Activated CD4-positive, alpha-beta T cell treated with anti-CD3 and anti-CD28 coated beads for 1 hour (primary cell): ENCODE data around the gene SYT3.
A peak's percentile ranks its signal among the peaks of the same experiment; 100 is the strongest.
"Not testable (repeated sequence)": the region's sequence is repeated elsewhere in the genome, so short reads cannot be mapped to it uniquely, and the experiment has no call there.

Source experiments
- DNase-seq: peaks from one replicate; pipeline ENCODE4 v3.0.0-alpha.2; 2020

SYT3 gene

DNA sequence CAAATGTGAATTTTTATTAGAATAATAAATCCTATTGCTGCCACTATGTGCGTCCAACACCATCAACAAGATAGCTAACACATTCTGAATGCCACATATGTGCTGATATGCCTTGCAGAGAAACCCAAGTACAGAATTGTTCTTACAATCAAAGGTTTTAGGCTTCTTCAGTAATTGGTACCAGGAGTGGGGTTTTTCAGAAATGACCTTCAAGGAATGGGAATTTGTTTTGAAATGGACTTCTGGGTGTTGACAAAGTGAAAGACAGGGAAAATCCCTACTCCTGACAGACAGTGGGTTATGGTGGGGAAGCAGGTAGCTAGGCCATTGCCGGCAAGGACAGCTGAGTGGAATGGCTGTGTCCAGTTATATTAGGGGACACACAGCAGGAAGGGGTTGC is 5.7 kb downstream of the SYT3 start:
- DNase-seq: no peak

DNA sequence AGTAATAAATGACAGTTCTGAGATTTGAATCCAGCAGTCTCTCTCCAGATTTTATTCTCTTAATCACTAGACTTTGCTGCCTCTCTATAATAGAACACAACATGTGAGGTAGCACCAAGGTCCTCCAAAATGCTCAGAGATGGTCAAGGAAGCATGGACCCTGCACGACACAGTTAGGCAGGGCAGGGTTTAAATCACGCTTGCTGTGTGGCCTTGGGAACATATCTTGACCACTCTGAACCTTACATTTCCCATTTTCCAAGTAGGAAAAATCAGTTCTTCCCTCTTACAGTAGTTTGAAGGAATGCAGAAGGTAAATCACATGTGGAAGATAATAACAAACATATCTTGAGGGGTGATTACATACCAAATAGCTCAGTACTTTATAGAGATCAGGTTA is 6.3 kb downstream of the SYT3 start:
- no peak for DNase-seq

DNA sequence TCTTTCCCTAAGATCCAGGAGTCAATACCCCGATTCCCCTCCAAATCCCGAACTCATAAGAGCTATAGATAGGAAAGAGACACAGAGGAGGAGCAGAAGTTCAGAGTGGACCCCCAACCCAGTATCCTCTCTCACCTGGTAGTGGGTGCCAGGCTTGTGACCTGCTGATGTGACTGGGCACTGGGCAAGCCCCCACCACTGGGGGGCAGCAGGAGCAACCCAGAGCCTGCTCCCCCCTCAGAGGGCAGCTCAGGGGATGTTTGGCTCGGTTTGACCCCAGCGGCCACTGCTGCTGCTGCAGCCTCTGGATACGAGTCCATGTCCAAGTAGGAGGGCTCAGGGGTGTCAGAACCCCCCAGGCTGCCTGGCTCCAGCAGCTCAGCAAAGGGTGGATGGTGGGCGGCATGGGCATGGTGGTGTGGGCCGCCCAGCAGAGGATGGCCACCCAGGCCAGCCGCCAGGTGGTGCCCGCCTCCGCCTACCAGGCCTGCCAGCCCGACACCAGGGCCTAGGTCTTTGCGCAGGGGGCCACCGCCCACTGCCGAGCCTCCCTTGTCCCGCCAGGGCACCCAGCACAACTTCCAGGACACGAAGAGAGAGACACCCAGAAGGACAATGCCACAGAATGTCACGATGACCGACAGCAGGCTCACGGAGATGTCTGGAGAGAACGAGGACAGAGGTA is 7.4 kb downstream of the SYT3 start:
- no peak for DNase-seq

DNA sequence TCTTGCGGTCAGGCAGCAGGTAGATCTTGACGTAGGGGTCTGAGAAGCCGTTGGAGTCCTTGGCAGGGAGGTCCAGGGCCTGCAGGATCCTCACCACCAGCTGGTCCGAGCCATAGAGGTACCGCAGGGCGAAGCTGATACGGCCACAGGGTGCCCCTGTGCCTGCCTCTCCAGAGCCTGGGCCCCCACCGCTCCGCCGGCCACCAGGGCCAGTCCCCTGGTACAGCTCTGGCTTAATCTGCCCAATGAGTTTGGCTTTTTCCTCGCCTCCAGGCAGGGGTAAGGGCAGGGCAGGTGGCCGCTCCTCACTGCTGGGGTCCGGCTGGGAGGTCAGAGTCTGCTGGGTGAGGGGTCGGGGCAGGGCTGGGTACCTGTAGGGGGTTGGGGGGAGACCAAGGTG is 9.9 kb downstream of the SYT3 start:
- DNase-seq: no peak

DNA sequence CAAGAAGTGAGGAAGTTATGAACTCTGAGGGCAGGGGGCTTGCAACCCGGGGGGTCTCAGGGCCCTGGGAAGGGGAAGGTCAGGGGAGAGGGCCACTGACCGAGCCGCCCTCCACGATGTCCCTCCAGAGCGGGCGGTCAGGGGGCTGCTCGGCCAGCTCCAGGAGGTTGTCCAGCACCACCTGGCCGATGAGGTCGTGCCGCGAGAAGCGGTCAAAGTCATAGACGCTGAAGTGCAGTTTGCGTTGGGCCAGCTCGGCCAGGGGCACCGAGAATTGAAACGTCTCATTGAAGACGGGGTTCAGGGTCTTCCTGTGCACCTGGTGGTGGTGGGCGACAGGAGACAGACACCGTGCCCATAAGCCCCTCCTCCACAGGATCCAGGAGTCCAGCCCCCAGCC is 10.5 kb downstream of the SYT3 start:
- no peak for DNase-seq

DNA sequence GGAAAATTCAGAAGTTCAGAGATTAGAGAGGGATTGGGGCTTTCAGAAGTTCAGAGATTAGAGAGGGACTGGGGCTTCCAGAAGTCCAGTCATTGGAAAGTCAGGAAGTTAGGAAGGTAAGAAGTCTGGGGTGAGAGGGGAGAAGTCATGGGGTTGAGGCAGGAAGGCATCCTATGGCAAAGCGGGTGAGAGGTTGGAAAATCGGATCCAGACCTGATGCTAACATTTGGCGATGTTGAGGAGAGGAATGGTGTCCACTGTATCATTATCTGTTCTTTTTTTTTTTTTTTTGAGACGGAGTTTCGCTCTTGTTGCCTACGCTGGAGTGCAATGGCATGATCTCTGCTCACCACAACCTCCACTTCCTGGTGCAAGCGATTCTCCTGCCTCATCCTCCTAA is 11.1 kb downstream of the SYT3 start:
- DNase-seq: no peak

DNA sequence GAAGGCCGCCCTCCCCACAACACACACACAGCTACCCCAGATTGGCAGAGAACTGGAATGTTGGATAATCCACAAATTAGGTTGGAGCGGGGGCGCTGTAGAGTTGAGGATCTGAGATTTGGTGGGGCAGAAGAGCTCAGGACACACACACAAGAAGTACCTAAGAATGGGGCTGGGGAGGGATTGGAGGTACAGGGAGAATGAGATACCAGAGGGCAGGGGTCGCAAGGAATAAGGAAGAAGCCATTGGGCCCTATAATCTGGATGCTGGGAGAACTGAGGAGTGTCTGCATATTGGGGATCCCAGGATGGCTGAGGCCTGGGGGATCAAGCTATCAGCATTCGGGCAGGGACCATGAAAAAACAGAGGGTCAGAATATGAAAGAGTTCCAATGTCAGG is 11.5 kb downstream of the SYT3 start:
- no peak for DNase-seq

DNA sequence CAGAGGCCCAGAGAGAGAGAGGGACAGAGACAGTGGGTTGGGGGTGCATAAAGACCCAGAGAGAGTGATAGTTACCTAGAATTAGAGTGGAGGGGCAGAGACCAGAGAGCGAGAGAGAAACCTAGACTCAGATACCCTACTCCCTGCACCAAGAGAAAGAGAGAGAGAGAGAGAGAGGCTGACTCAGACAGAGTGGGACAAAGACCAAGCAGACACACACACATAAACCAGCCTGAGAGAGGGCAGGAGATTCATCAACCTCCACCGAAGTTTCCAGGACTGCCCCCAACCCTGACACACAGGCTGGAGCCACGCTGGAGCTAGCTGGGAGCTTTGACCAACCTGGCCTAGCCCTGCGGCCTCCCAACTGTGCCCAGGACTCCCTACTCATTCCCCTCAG is 12.9 kb downstream of the SYT3 start:
- DNase-seq: no peak

DNA sequence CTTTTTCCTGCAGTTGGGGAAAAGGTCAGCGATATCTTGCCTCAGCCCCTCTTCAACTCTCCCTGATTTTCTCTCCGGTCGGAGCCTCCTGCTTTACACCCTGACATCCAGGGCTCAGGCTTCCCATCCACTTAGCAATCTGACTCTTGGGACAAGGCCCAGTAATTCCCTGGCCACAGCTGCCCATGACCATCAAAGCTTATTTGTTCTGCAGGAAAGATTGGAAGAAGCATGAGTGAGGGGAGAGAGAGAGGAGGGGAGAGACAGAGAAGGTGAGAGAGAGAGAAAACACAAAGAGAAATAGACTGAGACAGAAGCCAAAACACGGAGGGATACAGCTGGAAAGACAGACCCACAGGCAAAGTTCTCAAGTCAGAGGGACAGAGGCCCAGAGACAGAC is 13.7 kb downstream of the SYT3 start:
- no peak for DNase-seq

DNA sequence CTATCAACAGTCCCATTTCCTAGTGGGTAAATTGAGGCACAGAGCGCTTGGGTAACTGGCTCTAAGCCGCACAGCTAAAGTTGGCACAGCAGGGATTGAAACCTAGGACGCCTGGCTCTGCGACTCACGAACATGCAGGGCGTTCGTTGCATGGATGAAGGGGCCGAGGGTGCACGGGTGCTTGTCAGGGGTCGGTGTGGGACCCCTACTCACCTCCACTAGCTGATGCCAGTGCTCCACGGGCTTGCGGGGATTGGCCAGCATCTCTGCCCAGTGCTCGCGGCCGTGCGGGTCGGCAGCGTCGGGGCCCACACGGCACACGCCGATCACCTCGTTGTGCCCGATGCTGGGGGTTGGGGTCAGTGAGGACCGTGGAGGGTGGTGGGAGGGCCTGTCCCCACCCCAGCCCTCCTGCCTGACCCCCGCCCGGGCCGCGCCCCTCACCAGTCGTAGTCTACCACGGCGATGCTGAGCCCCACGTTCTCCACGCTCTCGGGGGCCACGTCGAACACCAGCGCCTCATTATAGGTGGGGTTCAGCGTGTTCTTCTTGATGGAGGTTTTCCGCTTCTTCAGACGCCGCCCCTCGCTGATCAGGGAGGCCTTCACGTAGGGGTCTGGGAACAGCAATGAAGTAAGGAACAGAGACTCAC is 14.6 kb downstream of the SYT3 start:
- DNase-seq: no peak

DNA sequence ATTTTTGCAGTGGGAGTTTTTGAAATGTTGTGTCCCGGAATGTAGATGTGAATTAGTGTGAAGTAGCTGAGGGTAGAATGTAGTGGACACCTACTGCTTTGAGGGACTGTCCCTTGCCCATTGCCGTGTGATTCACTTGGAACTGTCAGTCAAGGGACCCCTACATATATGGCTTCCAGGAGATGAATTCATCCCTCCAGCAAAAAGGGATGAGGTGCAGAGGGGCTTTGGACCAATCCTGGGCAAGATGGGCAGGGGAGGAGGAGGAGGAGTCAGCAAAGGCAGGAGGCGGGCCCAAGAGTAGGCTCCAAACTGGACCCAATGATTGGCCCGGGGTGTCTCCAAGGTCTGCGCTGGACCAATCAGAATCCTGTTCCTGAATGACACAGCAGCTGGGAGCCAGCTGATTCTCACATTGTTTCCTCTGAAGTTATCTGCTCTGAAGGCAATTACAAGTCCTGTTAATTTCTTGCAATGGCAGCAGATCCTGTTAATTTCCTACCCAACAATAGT is 19.2 kb downstream of the SYT3 start:
- DNase-seq: not testable (repeated sequence)

DNA sequence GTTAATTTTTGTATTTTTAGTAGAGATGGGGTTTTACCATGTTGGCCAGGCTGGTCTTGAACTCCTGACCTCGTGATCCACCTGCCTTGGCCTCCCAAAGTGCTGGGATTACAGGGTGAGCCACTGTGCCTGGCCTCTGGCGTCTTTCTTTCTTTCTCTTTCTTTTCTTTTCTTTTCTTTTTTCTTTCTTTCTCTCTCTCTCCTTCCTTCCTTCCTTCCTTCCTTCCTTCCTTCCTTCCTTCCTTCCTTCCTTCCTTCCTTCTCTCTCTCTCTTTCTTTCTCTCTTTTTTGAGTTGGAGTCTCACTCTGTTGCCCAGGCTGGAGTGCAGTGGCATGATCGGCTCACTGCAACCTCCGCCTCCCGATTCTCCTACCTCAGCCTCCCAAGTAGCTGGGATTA is 20.5 kb downstream of the SYT3 start:
- DNase-seq: not testable (repeated sequence)

DNA sequence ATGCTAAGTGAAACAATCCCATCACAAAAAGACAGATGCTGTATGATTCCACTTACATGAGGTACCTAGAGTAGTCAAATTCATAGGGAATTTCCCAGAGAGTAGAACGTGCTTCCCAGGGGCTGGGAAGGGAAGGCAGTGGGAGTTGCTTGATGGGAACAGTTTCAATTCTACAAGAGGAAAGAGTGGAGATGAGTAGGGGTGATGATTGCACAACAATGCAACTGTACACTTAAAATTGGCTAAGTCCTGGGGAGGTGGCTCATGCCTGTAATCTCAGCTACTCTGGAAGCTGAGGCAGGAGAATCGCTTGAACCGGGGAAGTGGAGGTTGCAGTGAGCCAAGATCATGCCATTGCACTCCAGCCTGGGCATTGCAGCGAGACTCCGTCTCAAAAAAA is 21.3 kb downstream of the SYT3 start:
- not testable (repeated sequence) for DNase-seq

DNA sequence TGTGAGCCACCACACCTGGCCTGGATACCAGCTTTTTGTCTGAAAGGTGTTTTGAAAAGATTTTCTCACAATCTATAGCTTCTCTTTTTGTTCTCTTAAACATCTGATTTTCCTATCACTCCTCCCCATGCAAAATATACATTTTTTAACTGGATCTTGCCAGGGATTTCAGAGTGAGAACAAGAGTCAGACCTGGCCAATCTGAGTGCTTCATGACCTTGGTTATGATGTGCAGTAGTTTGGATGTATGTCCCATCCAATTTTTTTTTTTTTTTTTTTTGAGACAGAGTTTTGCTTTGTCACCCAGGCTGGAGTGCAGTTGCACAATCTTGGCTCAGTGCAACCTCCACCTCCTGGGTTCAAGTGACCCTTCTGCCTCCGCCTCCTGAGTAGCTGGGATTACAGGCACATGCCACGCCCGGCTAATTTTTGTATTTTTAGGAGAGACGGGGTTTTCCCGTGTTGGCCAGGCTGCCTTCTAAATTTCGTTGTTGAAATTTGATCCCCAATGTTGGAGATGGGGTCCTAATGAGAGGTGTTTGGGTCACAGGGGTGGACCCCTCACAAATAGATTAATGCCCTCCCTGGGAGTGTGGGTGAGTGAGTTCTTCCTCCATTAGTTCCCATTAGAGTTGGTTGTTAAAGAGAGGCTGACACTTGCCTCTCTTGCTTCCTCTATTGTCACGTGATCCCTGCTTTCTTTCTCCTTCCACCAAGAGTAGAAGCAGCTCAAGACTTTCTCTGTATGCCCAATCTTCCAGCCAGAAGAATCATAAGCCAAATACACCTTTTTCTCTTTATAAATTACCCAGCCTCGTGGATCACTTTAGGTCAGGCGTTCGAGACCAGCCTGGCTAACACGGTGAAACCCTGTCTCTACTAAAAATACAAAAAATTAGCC is 26.9 kb downstream of the SYT3 start:
- not testable (repeated sequence) for DNase-seq

DNA sequence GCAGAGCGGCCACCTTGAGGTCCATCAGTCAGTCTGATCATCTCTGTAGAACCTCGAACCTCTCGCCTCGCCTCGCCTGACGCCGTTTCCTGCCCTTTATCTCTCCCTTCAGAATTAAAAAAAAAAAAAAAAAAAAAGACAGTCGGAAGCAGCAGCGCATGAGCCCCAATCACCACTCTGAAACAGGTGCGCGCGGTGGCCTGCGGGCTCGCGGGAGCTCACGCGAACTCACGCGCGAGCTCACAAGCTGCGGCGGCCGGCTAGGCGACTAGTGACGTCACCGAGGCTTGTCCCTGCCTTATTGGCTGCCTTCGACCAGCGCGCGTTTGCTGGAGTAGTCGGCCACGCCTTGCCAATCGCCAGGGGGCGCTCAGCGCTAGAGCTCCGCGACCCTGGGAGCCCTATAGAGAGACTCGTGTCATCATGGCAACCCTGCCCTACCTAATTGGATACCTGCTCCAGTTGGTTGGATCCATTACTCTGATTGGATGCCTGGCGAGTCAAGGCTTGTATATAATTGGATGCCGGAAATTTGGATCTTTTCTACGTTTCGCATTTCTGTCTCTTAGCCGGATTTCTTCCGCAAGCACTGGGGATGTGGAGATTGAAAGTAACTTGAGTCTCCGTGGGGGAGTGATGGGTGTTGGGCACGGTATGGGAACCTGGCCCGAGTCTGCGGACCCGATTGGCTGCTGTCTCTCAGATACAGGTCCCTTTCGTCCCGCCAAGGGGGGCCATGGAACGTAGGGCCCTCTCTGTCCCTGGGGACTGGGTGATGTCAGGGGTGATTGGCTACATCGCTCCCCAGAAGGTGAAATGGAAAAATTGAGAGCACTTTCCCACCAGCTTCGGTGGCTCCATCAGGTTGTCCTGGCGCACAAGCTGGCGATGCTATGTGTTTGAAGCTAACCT is 31.6 kb downstream of the SYT3 start:
- peak; percentile 48 for DNase-seq

DNA sequence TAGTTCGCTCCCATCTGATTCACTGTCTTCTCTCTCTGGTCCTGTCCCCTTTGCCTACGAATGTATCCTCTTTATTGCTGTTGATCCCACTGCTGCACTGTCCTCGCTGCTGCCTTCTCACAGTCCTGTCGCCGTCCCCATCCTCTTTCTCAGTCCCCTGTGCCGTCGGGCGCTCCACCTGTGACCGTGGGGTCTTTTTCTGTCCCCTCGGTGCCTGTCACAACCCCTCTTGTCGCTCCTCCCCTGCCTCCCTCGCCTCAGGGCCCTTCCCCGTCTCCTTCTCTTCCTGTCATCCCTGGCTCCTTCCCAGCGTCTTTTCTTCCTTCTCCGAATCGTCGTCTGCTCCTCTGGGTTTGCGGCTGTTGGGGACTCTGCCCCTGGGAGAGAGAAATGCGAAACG is 32.3 kb downstream of the SYT3 start:
- DNase-seq: no peak

DNA sequence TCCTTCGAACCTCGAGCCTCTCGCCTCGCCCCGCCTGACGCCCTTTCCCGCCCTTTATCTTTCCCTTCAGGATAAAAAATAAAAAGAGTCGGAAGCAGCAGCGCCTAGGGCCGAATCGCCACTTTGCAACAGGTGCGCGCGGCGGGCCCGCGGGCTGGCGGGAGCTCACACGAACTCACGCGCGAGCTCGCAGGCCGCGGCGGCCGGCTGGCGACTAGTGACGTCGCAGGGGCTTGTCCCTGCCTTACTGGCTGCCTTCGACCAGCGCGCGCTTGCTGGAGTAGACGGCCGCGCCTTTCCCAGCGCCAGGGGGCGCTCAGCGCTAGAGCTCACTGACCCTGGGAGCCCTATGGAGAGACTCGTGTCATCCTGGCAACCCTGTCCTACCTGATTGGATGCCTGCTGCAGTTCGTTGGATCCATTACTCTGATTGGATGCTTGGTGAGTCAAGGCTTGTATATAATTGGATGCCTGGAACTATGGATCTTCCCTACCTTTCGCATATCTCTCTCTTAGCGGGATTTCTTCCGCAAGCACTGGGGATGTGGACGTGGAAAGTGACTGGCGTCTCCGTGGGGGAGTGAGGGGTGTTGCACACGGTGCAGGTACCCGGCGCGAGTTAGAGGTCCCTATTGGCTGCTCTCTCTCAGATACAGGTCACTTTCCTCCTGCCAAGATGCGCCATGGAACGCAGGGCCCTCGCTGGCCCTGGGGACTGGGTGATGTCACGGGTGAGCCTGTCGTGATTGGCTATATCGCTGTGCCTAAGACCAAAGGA is 33.4 kb downstream of the SYT3 start:
- not testable (repeated sequence) for DNase-seq

DNA sequence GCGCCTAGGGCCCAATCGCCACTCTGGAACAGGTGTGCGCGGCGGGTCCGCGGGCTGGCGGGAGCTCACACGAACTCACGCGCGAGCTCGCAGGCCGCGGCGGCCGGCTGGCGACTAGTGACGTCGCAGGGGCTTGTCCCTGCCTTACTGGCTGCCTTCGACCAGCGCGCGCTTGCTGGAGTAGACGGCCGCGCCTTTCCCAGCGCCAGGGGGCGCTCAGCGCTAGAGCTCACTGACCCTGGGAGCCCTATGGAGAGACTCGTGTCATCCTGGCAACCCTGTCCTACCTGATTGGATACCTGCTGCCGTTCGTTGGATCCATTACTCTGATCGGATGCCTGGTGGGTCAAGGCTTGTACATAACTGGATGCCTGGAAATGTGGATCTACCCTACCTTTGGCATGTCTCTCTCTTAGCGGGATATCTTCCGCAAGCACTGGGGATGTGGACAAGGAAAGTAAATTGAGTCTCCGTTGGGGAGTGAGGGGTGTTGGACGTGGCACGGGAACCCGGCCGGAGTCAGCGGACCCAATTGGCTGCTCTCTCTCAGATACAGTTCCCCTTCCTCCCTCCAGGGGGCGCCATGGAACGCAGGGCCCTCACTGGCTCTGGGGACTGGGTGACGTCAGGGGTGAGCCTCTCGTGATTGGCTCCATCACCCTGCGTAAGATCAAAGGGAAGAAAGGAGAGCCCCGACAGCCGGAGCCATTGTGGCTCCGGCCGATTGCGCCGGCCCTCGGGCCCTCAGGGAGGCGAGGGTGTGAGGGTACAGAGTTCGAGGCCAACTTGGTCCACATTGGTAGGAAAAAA is 35.2 kb downstream of the SYT3 start:
- not testable (repeated sequence) for DNase-seq

DNA sequence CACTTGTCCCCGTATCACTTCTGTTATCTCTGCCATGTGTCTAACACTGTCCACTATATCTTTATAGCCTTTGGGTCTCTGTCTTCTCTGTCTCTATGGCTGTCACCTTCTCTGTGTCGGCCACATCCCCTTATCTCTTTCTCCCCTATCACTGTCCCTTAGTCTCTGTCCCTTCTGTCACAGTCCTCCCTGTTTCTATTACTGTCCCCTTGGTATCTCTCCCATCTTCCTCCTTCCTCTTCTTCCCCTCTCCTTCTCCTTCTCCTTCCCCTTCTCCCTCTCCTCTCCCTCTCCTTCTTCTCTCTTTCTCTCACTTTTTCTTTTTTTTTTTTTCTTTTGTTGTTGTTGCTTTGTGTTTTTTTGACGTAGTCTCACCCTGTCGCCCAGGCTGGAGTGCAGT is 36.7 kb downstream of the SYT3 start:
- no peak for DNase-seq

DNA sequence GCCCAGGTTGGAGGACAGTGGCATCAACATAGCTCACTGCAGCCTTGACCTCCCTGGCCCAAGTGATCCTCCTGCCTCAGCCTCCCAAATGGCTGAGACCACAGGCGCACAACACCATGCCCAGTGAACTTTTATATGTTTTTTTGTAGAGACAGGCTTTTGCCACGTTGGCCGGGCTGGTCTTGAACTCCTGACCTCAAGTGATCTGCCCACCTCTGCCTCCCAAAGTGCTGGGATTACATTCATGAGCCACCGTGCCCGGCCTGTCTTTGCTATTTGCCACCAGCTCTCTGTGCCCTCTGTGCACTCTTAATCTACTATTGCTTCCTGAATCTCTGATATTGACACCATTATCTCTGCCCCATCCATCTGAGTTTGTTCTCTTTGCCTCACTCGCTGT is 37.2 kb downstream of the SYT3 start:
- DNase-seq: no peak

DNA sequence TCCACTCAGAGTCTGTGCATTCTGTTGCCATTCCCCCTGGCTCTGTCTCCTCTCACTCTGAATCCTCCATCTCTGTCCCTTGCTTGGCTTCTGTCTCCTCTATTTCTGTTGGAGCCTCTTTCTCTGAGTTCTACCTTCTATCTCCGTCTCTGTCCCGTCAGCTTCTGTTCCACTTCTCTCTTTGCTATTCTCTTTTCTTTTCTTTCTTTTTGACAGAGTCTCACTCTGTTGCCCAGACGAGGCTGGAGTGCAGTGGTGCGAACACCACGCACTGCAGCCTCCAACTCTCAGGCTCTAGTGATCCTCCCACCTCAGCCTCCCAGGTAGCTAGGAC is 37.6 kb downstream of the SYT3 start:
- no peak for DNase-seq
